HG03571 (cell line): ENCODE measurements around the gene ANKEF1.

Experiments used
- ATAC-seq: cut with Tn5 transposase; IDR thresholded peaks from one replicate; pipeline ENCODE4 v1.9.1; 2021; ENCODE audit not compliant: unreplicated experiment

Gene ANKEF1

GRCh38 chr20:10034717-10035571 is at the start of gene ANKEF1:
ANKEF1 (plus strand) TSS chr20:10034987; CDS start chr20:10038302, 3,315 bp downstream.
- ATAC-seq, result peak; percentile 95

GRCh38 chr20:9985281-9985680 is 49.5 kb upstream of the ANKEF1 start:
- ATAC-seq, result no peak

GRCh38 chr20:9985773-9986172 is 49.0 kb upstream of the ANKEF1 start:
- no peak for ATAC-seq

GRCh38 chr20:9989066-9989724 is 45.6 kb upstream of the ANKEF1 start:
- no peak for ATAC-seq

GRCh38 chr20:9993137-9993536 is 41.6 kb upstream of the ANKEF1 start:
- ATAC-seq, result no peak

- no peak for ATAC-seq
Observed at GRCh38 chr20:9994676-9995075, 40.1 kb upstream of the ANKEF1 start.

GRCh38 chr20:9995510-9996272 is 39.1 kb upstream of the ANKEF1 start:
- ATAC-seq, result no peak

GRCh38 chr20:9996944-9997343 is 37.8 kb upstream of the ANKEF1 start:
- no peak for ATAC-seq

- no peak for ATAC-seq
Observed at GRCh38 chr20:9999645-10000044, 35.1 kb upstream of the ANKEF1 start.

- no peak for ATAC-seq
Observed at GRCh38 chr20:10002866-10003265, 31.9 kb upstream of the ANKEF1 start.

GRCh38 chr20:10004900-10005299 is 29.9 kb upstream of the ANKEF1 start:
- ATAC-seq, result no peak

GRCh38 chr20:10005885-10006284 is 28.9 kb upstream of the ANKEF1 start:
- no peak for ATAC-seq

- no peak for ATAC-seq
Observed at GRCh38 chr20:10006447-10007090, 28.2 kb upstream of the ANKEF1 start.

- no peak for ATAC-seq
Observed at GRCh38 chr20:10007158-10007557, 27.6 kb upstream of the ANKEF1 start.

GRCh38 chr20:10007747-10008146 is 27.0 kb upstream of the ANKEF1 start:
- no peak for ATAC-seq

- ATAC-seq, result no peak
Observed at GRCh38 chr20:10012464-10012863, 22.3 kb upstream of the ANKEF1 start.

GRCh38 chr20:10014431-10014830 is 20.4 kb upstream of the ANKEF1 start:
- ATAC-seq, result no peak

- no peak for ATAC-seq
Observed at GRCh38 chr20:10020937-10021336, 13.8 kb upstream of the ANKEF1 start.

GRCh38 chr20:10022625-10023024 is 12.2 kb upstream of the ANKEF1 start:
- no peak for ATAC-seq

GRCh38 chr20:10023911-10024310 is 10.9 kb upstream of the ANKEF1 start:
- no peak for ATAC-seq
